PC-9 (cell line): ENCODE results near the gene NCBP1. TPM values are rescaled to one million over a fixed set of nuclear protein-coding genes. Genes with fewer than 3 reads are reported as not detected.

ENCODE experiments used
- BruUV-seq: library from RNA; stranded (reverse); fragments of 400-500 nt; replicated peaks from 2 replicates; lab custom pipeline; 2021; lab: Mats Ljungman, UMichigan
- CTCF ChIA-PET: fragments of 300-600 bp; sonication (Branson Sonifier 250); formaldehyde crosslinking; loops from one replicate; lab custom pipeline; 2022; ENCODE audit warnings: antibody characterized with exemption; lab: Charles Lee
- POLR2A ChIA-PET: fragments of 300-600 bp; sonication (Branson Sonifier 250); formaldehyde crosslinking; loops from one replicate; lab custom pipeline; 2022; ENCODE audit warnings: antibody characterized with exemption; ENCODE audit not compliant: unreplicated experiment; lab: Charles Lee
- DNase-seq, 2 experiments: peaks; one replicate each; pipeline versions ENCODE4 v3.0.0 to v3.0.0-alpha.2; 2015 to 2022; ENCODE audit warnings: mixed read lengths in 1 of 2
- H2AFZ ChIP-seq: fragments of 200-600 bp; sonication (generic); 2 replicates; pipeline ENCODE4 v1.8.1; 2017; ENCODE audit warnings: antibody characterized with exemption
- H3F3A ChIP-seq: fragments of 200-600 bp; sonication (generic); 2 replicates; pipeline ENCODE4 v1.8.1; 2017; ENCODE audit warnings: antibody characterized with exemption, mild to moderate bottlenecking, low read depth; ENCODE audit not compliant: insufficient read depth
- H3K27ac ChIP-seq: fragments of 200-600 bp; sonication (generic); 2 replicates; pipeline ENCODE4 v1.6.1; 2016; ENCODE audit warnings: mixed run types
- H3K27me3 ChIP-seq: fragments of 200-600 bp; sonication (generic); 2 replicates; pipeline ENCODE4 v1.6.1; 2016; ENCODE audit warnings: low read depth, mixed run types; ENCODE audit not compliant: insufficient read depth
- H3K36me3 ChIP-seq: fragments of 200-600 bp; sonication (generic); 2 replicates; pipeline ENCODE4 v1.6.1; 2016; ENCODE audit warnings: low read depth, mixed run types
- H3K4me1 ChIP-seq: fragments of 200-600 bp; sonication (generic); replicated peaks from 2 replicates; pipeline ENCODE4 v1.6.1; 2016; ENCODE audit warnings: mixed run types; ENCODE audit not compliant: insufficient read depth
- H3K4me2 ChIP-seq: fragments of 200-600 bp; sonication (generic); 2 replicates; pipeline ENCODE4 v1.6.1; 2017; ENCODE audit warnings: mixed run types
- H3K4me3 ChIP-seq: fragments of 200-600 bp; sonication (generic); 2 replicates; pipeline ENCODE4 v1.6.1; 2016; ENCODE audit warnings: mixed run types
- H3K79me2 ChIP-seq: fragments of 200-600 bp; sonication (generic); 2 replicates; pipeline ENCODE4 v1.6.1; 2017; ENCODE audit warnings: low read depth, mixed run types
- H3K9me2 ChIP-seq: fragments of 200-600 bp; sonication (generic); 2 replicates; pipeline ENCODE4 v1.8.1; 2017; ENCODE audit warnings: mild to moderate bottlenecking; ENCODE audit not compliant: insufficient read depth
- H3K9me3 ChIP-seq: fragments of 200-600 bp; sonication (generic); 2 replicates; pipeline ENCODE4 v1.8.1; 2016; ENCODE audit warnings: low read depth; ENCODE audit not compliant: insufficient read depth
- H4K20me1 ChIP-seq: fragments of 200-600 bp; sonication (generic); 2 replicates; pipeline ENCODE4 v1.8.1; 2017; ENCODE audit not compliant: insufficient read depth
- CTCF ChIP-seq: fragments of 200-600 bp; sonication (generic); conservative IDR thresholded peaks from 2 replicates; pipeline ENCODE4 v1.6.1; 2017; ENCODE audit warnings: mixed run types, antibody characterized with exemption, mild to moderate bottlenecking, moderate library complexity
- EZH2 ChIP-seq: fragments of 200-600 bp; sonication (generic); IDR thresholded peaks from 2 replicates; pipeline ENCODE4 v1.8.0; 2017; ENCODE audit warnings: antibody characterized with exemption, low read depth
- intact Hi-C: fragments of 100-400 bp; cut with micrococcal nuclease; formaldehyde crosslinking; loops from one replicate; pipeline ENCODE4 v1.10.0; 2022; ENCODE audit not compliant: unreplicated experiment
- total RNA-seq: library from RNA; stranded (reverse); gene quantifications from 2 replicates; pipeline ENCODE4 v1.2.3, GENCODE V29; 2021

NCBP1 gene
- total RNA-seq, 1 experiment from 2014 or later, result 40.2 TPM

- H3K4me1 ChIP-seq, result no peaks in the 10 kb centered on the region
- intact Hi-C loops, result no loop called here
- no TSS peak for BruUV-seq
- H3K4me2 ChIP-seq, result no peak overlapping the region
- H3K79me2 ChIP-seq, result no peaks in the 10 kb centered on the region
- H3K27me3 ChIP-seq, result no peaks in the 10 kb centered on the region
- TF ChIP-seq EZH2 (no peak), CTCF (no peak)
- POLR2A ChIA-PET, result no interaction called here
- H3K4me3 ChIP-seq, result no peak overlapping the region
- no peak for DNase-seq
- no peaks in the 10 kb centered on the region; the same call in 1 of the 2 replicates for H4K20me1 ChIP-seq
- peaks cover 11% of the 10 kb centered on the region; the same call in 1 of the 2 replicates for H3F3A ChIP-seq
- no peaks in the 10 kb centered on the region for H3K9me3 ChIP-seq
- no peak overlapping the region for H2AFZ ChIP-seq
- H3K36me3 ChIP-seq, result peaks cover 82% of the 10 kb centered on the region
- 0 out of 2 replicates have a peak, but pooled peaks cover 5% of the 10 kb centered on the region for H3K9me2 ChIP-seq
- H3K27ac ChIP-seq, result no peak overlapping the region
- CTCF ChIA-PET, result no interaction called here
These were observed 26.1 kb downstream of the NCBP1 start for GRCh38 chr9:97659771-97660170.

DNA sequence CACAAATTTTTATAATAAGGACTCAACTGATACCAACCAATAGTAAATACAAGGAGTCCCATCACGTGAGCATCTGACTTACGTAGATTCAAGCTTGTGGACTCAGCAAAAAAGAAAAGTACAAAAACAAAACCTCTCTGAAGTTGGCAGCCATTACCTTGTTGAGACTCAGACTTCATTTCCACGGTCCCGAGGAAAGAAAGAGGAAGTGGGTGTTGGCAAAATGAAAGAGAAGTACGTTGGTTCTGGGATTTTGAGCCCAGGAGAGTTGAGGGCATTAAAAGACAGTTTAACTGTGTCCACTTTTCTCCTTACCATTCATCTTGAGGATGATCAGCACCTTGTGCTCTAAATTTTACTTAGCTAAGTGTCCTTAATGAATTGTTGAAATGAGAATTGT, 26.7 kb downstream of the NCBP1 start:
- intact Hi-C loops, result no loop called here
- TF ChIP-seq EZH2 (no peak), CTCF (no peak)
- Histone ChIP-seq H3K79me2 (no peaks in the 10 kb centered on the region), H3F3A (peaks cover 11% of the 10 kb centered on the region; the same call in 1 of the 2 replicates), H3K4me1 (no peaks in the 10 kb centered on the region), H4K20me1 (no peaks in the 10 kb centered on the region; the same call in 1 of the 2 replicates), H3K36me3 (peaks cover 82% of the 10 kb centered on the region), H3K27me3 (no peaks in the 10 kb centered on the region), H2AFZ (no peak overlapping the region), H3K9me2 (0 out of 2 replicates have a peak, but pooled peaks cover 5% of the 10 kb centered on the region), H3K4me3 (no peak overlapping the region), H3K4me2 (no peak overlapping the region), H3K9me3 (no peaks in the 10 kb centered on the region), H3K27ac (no peak overlapping the region)
- ChIA-PET POLR2A (interaction anchor here (0.6 kb wide), 1 partner anchor 14 kb away, joined by 5 read pairs; no protein-coding TSS in a partner anchor), CTCF (interaction anchor here (0.6 kb wide), 1 partner anchor 231 kb away, joined by 3 read pairs; no protein-coding TSS in a partner anchor)
- DNase-seq, result no peak
- no TSS peak for BruUV-seq

DNA sequence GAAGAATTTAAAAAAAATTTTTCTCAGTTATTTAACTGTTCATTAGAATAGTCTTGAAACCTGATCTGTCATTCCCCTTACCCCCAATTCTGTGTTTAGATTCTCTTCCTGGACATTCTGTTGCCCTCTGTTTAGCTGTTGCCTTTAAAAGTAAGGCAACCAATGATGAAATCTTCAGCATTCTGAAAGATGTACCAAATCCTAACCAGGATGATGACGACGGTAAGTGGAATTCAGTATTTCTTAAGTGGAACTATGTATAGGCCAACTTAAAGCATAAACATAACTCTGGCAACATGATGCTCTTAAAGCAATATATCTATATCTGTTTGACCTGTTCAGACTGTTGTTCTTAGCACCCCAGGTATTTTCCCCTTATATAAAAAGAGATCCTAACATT, 27.2 kb downstream of the NCBP1 start:
- no peak for TF ChIP-seq EZH2
- TF ChIP-seq CTCF, result no peak
- no peak overlapping the region for H3K27ac ChIP-seq
- no peak for DNase-seq
- ChIA-PET POLR2A (interaction anchor here (0.6 kb wide), 1 partner anchor 15 kb away, joined by 5 read pairs; no protein-coding TSS in a partner anchor), CTCF (interaction anchor here (0.6 kb wide), 2 partner anchors 230 to 284 kb away, joined by 3 to 6 read pairs; no protein-coding TSS in a partner anchor)
- H3K9me2 ChIP-seq, result 0 out of 2 replicates have a peak, but pooled peaks cover 4% of the 10 kb centered on the region
- H3F3A ChIP-seq, result peaks cover 7% of the 10 kb centered on the region; the same call in 1 of the 2 replicates
- no peaks in the 10 kb centered on the region; the same call in 1 of the 2 replicates for H4K20me1 ChIP-seq
- no peaks in the 10 kb centered on the region for H3K27me3 ChIP-seq
- intact Hi-C loops, result no loop called here
- H3K4me3 ChIP-seq, result no peak overlapping the region
- H3K36me3 ChIP-seq, result peaks cover 79% of the 10 kb centered on the region
- no peaks in the 10 kb centered on the region for H3K9me3 ChIP-seq
- H3K4me2 ChIP-seq, result no peak overlapping the region
- H3K79me2 ChIP-seq, result no peaks in the 10 kb centered on the region
- no peaks in the 10 kb centered on the region for H3K4me1 ChIP-seq
- no TSS peak for BruUV-seq
- no peak overlapping the region for H2AFZ ChIP-seq
